Activated CD8-positive, alpha-beta T cell treated with anti-CD3 and anti-CD28 coated beads for 36 hours (primary cell): ENCODE results near the gene UGT1A8. TPM values are rescaled to one million over a fixed set of nuclear protein-coding genes. Genes with fewer than 3 reads are reported as not detected.
"Not testable (repeated sequence)": the region's sequence is repeated elsewhere in the genome, so short reads cannot be mapped to it uniquely, and the experiment has no call there.

Experiments
- ATAC-seq: fragments of 200-7000 bp; cut with Tn5 transposase; one replicate; pipeline ENCODE4 v1.10.0; 2021; ENCODE audit warnings: mild to moderate bottlenecking, moderate library complexity
- CTCF ChIA-PET: fragments of 350-600 bp; sonication (Branson Sonifier 250); formaldehyde crosslinking; loops from one replicate; lab custom pipeline; 2021; ENCODE audit warnings: antibody characterized with exemption; lab: Charles Lee
- POLR2A ChIA-PET: fragments of 350-600 bp; sonication (Branson Sonifier 250); formaldehyde crosslinking; loops from one replicate; lab custom pipeline; 2021; ENCODE audit warnings: antibody characterized with exemption; lab: Charles Lee
- DNase-seq: peaks from one replicate; pipeline ENCODE4 v3.0.0-alpha.2; 2020
- H3K27ac Mint-ChIP-seq: one replicate; pipeline ENCODE4 v1.8.0; 2021; ENCODE audit warnings: mild to moderate bottlenecking, mixed read lengths
- H3K27me3 Mint-ChIP-seq: one replicate; pipeline ENCODE4 v1.8.0; 2021; ENCODE audit warnings: mixed read lengths
- H3K36me3 Mint-ChIP-seq: one replicate; pipeline ENCODE4 v1.8.0; 2021; ENCODE audit warnings: low read depth, mixed read lengths
- H3K4me1 Mint-ChIP-seq: one replicate; pipeline ENCODE4 v1.8.0; 2021; ENCODE audit warnings: low read depth, mixed read lengths
- H3K4me3 Mint-ChIP-seq: one replicate; pipeline ENCODE4 v1.8.0; 2021; ENCODE audit warnings: mild to moderate bottlenecking, moderate library complexity, mixed read lengths
- H3K9me3 Mint-ChIP-seq: one replicate; pipeline ENCODE4 v1.8.0; 2021; ENCODE audit warnings: mixed read lengths
- intact Hi-C: fragments of 100-400 bp; cut with micrococcal nuclease; formaldehyde crosslinking; loops from one replicate; pipeline ENCODE4 v1.10.0; 2022
- total RNA-seq, 2 experiments: library from RNA; stranded (reverse); gene quantifications; one replicate each; pipeline ENCODE4 v1.2.3, GENCODE V29; 2021
- TF ChIP-seq, protein P1 (sequence below): fragments of 200-600 bp; IDR thresholded peaks from one replicate; pipeline ENCODE4 v1.8.0; 2022; ENCODE audit warnings: antibody characterized with exemption, mild to moderate bottlenecking

Gene UGT1A8
- total RNA-seq, 2 experiments from 2014 or later: not detected

GRCh38 chr2:233747283-233747544 is 129.8 kb downstream of the UGT1A8 start:
- CTCF ChIA-PET: no interaction called here
- ATAC-seq (no peak), DNase-seq (no peak)
- no peak overlapping the region for H3K4me3 Mint-ChIP-seq
- no peak overlapping the region for H3K27ac Mint-ChIP-seq
- POLR2A ChIA-PET: interaction anchor here (0.6 kb wide), 1 partner anchor 204 kb away, joined by 3 read pairs; no protein-coding TSS in a partner anchor
- peaks cover 14% of the 10 kb centered on the region for H3K27me3 Mint-ChIP-seq
- no peaks in the 10 kb centered on the region for H3K4me1 Mint-ChIP-seq
- H3K36me3 Mint-ChIP-seq: no peaks in the 10 kb centered on the region
- peaks cover 11% of the 10 kb centered on the region for H3K9me3 Mint-ChIP-seq
- intact Hi-C loops: no loop called here
- TF ChIP-seq, protein P1, sequence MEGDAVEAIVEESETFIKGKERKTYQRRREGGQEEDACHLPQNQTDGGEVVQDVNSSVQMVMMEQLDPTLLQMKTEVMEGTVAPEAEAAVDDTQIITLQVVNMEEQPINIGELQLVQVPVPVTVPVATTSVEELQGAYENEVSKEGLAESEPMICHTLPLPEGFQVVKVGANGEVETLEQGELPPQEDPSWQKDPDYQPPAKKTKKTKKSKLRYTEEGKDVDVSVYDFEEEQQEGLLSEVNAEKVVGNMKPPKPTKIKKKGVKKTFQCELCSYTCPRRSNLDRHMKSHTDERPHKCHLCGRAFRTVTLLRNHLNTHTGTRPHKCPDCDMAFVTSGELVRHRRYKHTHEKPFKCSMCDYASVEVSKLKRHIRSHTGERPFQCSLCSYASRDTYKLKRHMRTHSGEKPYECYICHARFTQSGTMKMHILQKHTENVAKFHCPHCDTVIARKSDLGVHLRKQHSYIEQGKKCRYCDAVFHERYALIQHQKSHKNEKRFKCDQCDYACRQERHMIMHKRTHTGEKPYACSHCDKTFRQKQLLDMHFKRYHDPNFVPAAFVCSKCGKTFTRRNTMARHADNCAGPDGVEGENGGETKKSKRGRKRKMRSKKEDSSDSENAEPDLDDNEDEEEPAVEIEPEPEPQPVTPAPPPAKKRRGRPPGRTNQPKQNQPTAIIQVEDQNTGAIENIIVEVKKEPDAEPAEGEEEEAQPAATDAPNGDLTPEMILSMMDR: no peak

GRCh38 chr2:233750689-233751088 is 133.3 kb downstream of the UGT1A8 start:
- CTCF ChIA-PET, intact Hi-C loops, H3K36me3 Mint-ChIP-seq, H3K4me3 Mint-ChIP-seq, DNase-seq, H3K27ac Mint-ChIP-seq, H3K4me1 Mint-ChIP-seq, ATAC-seq, POLR2A ChIA-PET: not testable (repeated sequence)
- Mint-ChIP-seq H3K9me3 (peaks cover 11% of the 10 kb centered on the region), H3K27me3 (peaks cover 14% of the 10 kb centered on the region)

DNA sequence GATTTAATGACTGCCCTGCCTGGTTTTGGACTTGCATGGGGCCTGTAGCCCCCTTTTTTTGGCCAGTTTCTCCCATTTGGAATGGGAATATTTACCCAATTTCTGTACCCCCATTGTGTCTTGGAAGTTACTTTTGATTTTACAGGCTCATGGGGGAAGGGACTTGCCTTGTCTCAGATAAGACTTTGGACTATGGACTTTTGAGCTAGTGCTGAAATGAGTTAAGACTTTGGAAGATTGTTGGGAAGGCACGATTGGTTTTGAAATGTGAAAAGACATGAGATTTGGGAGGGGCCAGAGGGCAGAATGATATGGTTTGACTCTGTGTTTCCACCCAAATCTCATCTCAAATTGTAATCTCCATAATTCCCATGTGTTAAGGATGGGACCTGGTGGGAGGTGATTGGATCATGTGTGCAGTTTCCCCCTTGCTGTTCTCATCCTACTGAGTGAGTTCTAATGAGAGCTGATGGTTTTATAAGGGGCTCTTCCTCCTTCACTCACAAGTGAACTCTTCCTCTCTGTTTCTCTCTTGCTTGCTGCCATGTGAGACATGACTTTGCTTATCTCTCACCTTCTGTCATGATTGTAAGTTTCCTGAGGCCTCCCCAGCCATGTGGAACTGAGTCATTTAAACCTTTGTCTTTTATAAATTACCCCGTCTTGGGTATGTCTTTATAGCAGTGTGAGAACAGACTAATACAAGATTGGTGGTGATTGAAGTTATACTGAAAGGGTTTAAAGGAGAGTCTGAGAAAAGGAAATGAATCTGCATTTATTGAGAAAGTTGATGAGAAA is 134.0 kb downstream of the UGT1A8 start:
- H3K4me3 Mint-ChIP-seq, CTCF ChIA-PET, DNase-seq, H3K27ac Mint-ChIP-seq, ATAC-seq, H3K36me3 Mint-ChIP-seq, H3K4me1 Mint-ChIP-seq, POLR2A ChIA-PET, intact Hi-C loops: not testable (repeated sequence)
- peaks cover 14% of the 10 kb centered on the region for H3K27me3 Mint-ChIP-seq
- peaks cover 11% of the 10 kb centered on the region for H3K9me3 Mint-ChIP-seq

DNA sequence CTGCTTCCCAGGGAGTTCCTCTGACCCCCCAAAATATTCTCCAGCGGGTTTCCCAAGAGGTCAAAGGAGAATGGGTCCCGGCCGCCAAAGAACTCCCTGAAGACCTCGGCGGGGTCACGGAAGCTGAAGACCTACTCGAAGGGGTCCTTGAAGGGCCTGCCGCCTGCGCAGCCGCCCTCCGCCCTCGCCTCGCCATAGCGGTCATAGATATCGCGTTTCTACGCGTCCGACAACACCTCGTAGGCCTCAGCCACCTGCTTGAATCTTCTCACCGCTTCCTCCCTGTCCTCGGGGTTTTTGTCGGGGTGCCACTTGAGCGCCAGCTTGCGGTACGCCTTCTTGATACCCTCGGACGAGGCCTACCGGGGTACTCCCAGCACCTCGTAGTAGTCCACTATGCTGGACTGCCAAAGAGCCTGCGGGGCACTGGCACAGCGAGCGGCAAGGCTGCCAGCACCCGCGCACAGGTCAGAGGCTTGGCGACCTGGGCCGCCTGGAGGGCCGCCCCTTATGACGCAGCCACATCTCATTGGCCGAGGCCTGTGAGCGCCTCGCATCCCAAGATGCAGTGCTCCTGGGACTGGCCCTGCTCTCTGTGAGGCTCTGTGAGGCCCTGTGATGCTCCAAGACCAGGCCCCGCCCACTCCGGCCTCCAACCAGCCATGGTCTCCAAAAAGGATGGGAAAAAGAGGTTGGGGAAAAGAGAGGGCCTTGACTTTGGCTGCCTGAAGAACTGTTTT is 137.6 kb downstream of the UGT1A8 start:
- CTCF ChIA-PET: no interaction called here
- DNase-seq (no peak), ATAC-seq (no peak)
- Mint-ChIP-seq H3K4me3 (no peak overlapping the region), H3K4me1 (no peaks in the 10 kb centered on the region), H3K27me3 (peaks cover 1% of the 10 kb centered on the region), H3K36me3 (no peaks in the 10 kb centered on the region), H3K9me3 (peaks cover 8% of the 10 kb centered on the region), H3K27ac (no peak overlapping the region)
- POLR2A ChIA-PET: no interaction called here
- intact Hi-C loops: no loop called here
- TF ChIP-seq, protein P1: no peak

GRCh38 chr2:233756429-233757081 is 139.1 kb downstream of the UGT1A8 start:
- Mint-ChIP-seq H3K9me3 (no peaks in the 10 kb centered on the region), H3K4me3 (no peak overlapping the region), H3K27me3 (peaks cover 1% of the 10 kb centered on the region), H3K4me1 (no peaks in the 10 kb centered on the region), H3K27ac (no peak overlapping the region), H3K36me3 (no peaks in the 10 kb centered on the region)
- CTCF ChIA-PET: no interaction called here
- intact Hi-C loops: no loop called here
- POLR2A ChIA-PET: no interaction called here
- TF ChIP-seq, protein P1: no peak
- no peak for DNase-seq
- ATAC-seq: no peak
